HG03565 (cell line): ENCODE data around the gene GAB2.

Experiments used
- ATAC-seq: cut with Tn5 transposase; IDR thresholded peaks from one replicate; pipeline ENCODE4 v1.9.1; 2021; ENCODE audit warnings: mild to moderate bottlenecking, moderate library complexity; ENCODE audit not compliant: unreplicated experiment

Gene GAB2

GRCh38 chr11:78346799-78347198 lies 70.8 kb downstream of the GAB2 start:
- no peak for ATAC-seq

GRCh38 chr11:78345450-78345849 lies 72.2 kb downstream of the GAB2 start:
- ATAC-seq, result no peak

GRCh38 chr11:78344676-78345075 lies 72.9 kb downstream of the GAB2 start:
- no peak for ATAC-seq

GRCh38 chr11:78344094-78344493 lies 73.5 kb downstream of the GAB2 start:
- no peak for ATAC-seq

GRCh38 chr11:78343303-78343702 lies 74.3 kb downstream of the GAB2 start:
- ATAC-seq, result no peak

- no peak for ATAC-seq
Measured at GRCh38 chr11:78341841-78342240, 75.8 kb downstream of the GAB2 start.

- no peak for ATAC-seq
Measured at GRCh38 chr11:78340530-78340929, 77.1 kb downstream of the GAB2 start.

GRCh38 chr11:78339945-78340344 lies 77.7 kb downstream of the GAB2 start:
- ATAC-seq, result no peak

- no peak for ATAC-seq
Measured at GRCh38 chr11:78339483-78339882, 78.1 kb downstream of the GAB2 start.

- no peak for ATAC-seq
Measured at GRCh38 chr11:78338702-78339101, 78.9 kb downstream of the GAB2 start.

GRCh38 chr11:78338138-78338537 lies 79.5 kb downstream of the GAB2 start:
- ATAC-seq, result no peak

- ATAC-seq, result no peak
Measured at GRCh38 chr11:78337554-78337924, 80.1 kb downstream of the GAB2 start.

GRCh38 chr11:78336877-78337553 lies 80.6 kb downstream of the GAB2 start:
- ATAC-seq, result no peak

- ATAC-seq, result no peak
Measured at GRCh38 chr11:78334109-78334508, 83.5 kb downstream of the GAB2 start.

GRCh38 chr11:78332872-78333271 lies 84.7 kb downstream of the GAB2 start:
- no peak for ATAC-seq

GRCh38 chr11:78332174-78332866 lies 85.3 kb downstream of the GAB2 start:
- no peak for ATAC-seq

- ATAC-seq, result no peak
Measured at GRCh38 chr11:78331711-78332110, 85.9 kb downstream of the GAB2 start.

GRCh38 chr11:78330361-78330760 lies 87.3 kb downstream of the GAB2 start:
- no peak for ATAC-seq

GRCh38 chr11:78327945-78328344 lies 89.7 kb downstream of the GAB2 start:
- ATAC-seq, result no peak

GRCh38 chr11:78325274-78325781 lies 92.3 kb downstream of the GAB2 start:
- ATAC-seq, result no peak

GRCh38 chr11:78323363-78323762 lies 94.3 kb downstream of the GAB2 start:
- ATAC-seq, result no peak

GRCh38 chr11:78319453-78319955 lies 98.1 kb downstream of the GAB2 start:
- ATAC-seq, result no peak
